ENCODE measurements around the gene LCN10.

DNA sequence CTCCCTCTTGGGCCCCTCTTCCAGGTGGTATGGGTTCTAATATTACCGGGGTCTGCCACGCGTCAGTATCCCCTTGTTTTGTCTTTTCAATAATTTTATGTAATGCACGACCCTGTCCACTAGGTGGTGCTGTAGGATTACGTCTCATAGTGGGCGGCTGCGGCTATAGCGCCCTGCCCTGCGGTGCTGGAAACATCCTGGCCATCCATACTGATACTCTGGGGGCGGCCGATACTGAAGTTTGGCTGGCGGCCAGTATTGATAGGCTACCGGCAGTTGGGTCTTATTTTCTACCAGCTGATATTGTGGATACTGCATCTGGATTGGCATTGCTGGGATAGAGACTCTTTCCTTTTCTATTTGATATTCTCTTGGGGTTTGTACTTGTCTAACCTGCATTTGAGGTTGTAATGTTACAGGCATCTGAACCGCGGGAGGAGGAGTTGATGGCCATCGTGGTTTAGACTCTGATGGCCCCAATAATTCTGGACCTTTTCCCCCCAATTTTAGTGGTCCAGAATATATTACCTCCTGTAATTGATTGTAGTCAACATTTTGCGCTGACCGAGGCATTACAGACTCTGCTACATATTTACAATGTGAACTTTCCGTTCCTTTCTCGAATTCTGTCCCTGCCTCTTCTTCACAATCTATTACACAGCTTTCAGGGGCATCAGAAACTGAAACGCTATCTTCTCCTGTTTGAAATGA, 45.1 kb upstream of the LCN10 start:
- TF ChIP-seq SNAI2 (CRISPR knock-in tag; IDR thresholded peaks at IDR 0.05) (no peak), ZC3H10 (CRISPR knock-in tag; IDR thresholded peaks at IDR 0.05) (no peak), OSR1 (CRISPR knock-in tag; IDR thresholded peaks at IDR 0.05) (no peak), ISL1 (CRISPR knock-in tag; IDR thresholded peaks at IDR 0.05) (no peak), ZNF565 (CRISPR knock-in tag; conservative IDR thresholded peaks at IDR 0.05; ENCODE audit: low read depth) (no peak), ZFP30 (CRISPR knock-in tag; IDR thresholded peaks at IDR 0.05) (no peak), CSDC2 (CRISPR knock-in tag; IDR thresholded peaks at IDR 0.05) (no peak), RARB (CRISPR knock-in tag; IDR thresholded peaks at IDR 0.05) (no peak), ARNTL (CRISPR knock-in tag; IDR thresholded peaks at IDR 0.05; ENCODE audit: borderline replicate concordance, low read depth) (no peak)
- TF ChIP-seq, protein P1, sequence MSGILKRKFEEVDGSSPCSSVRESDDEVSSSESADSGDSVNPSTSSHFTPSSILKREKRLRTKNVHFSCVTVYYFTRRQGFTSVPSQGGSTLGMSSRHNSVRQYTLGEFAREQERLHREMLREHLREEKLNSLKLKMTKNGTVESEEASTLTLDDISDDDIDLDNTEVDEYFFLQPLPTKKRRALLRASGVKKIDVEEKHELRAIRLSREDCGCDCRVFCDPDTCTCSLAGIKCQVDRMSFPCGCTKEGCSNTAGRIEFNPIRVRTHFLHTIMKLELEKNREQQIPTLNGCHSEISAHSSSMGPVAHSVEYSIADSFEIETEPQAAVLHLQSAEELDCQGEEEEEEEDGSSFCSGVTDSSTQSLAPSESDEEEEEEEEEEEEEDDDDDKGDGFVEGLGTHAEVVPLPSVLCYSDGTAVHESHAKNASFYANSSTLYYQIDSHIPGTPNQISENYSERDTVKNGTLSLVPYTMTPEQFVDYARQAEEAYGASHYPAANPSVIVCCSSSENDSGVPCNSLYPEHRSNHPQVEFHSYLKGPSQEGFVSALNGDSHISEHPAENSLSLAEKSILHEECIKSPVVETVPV (CRISPR knock-in tag; IDR thresholded peaks at IDR 0.05) = no peak
- TF ChIP-seq, protein P2, sequence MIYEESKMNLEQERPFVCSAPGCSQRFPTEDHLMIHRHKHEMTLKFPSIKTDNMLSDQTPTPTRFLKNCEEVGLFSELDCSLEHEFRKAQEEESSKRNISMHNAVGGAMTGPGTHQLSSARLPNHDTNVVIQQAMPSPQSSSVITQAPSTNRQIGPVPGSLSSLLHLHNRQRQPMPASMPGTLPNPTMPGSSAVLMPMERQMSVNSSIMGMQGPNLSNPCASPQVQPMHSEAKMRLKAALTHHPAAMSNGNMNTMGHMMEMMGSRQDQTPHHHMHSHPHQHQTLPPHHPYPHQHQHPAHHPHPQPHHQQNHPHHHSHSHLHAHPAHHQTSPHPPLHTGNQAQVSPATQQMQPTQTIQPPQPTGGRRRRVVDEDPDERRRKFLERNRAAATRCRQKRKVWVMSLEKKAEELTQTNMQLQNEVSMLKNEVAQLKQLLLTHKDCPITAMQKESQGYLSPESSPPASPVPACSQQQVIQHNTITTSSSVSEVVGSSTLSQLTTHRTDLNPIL (CRISPR knock-in tag; IDR thresholded peaks at IDR 0.05; ENCODE audit: low read depth) = no peak
- TF ChIP-seq, protein P3, sequence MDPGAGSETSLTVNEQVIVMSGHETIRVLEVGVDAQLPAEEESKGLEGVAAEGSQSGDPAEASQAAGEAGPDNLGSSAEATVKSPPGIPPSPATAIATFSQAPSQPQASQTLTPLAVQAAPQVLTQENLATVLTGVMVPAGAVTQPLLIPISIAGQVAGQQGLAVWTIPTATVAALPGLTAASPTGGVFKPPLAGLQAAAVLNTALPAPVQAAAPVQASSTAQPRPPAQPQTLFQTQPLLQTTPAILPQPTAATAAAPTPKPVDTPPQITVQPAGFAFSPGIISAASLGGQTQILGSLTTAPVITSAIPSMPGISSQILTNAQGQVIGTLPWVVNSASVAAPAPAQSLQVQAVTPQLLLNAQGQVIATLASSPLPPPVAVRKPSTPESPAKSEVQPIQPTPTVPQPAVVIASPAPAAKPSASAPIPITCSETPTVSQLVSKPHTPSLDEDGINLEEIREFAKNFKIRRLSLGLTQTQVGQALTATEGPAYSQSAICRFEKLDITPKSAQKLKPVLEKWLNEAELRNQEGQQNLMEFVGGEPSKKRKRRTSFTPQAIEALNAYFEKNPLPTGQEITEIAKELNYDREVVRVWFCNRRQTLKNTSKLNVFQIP (CRISPR knock-in tag; IDR thresholded peaks at IDR 0.05; ENCODE audit: borderline replicate concordance, low read depth) = no peak
